ENCODE data around the gene APOBEC3C.
"Not testable (repeated sequence)": the region's sequence is repeated elsewhere in the genome, so short reads cannot be mapped to it uniquely, and the experiment has no call there.

APOBEC3C gene

GRCh38 chr22:38984784-38985757 is 29.0 kb upstream of the APOBEC3C start:
- H3K27me3 ChIP-seq (ENCODE audit: insufficient read depth, low read length); H3K4me3 ChIP-seq (ENCODE audit: low read length); H3K36me3 ChIP-seq (ENCODE audit: insufficient read depth, low read length); H3K9me3 ChIP-seq (ENCODE audit: insufficient read depth, low read depth, low read length); H3K9ac ChIP-seq (ENCODE audit: low read depth, low read length): not testable (repeated sequence)
- H3K27ac ChIP-seq (ENCODE audit: low read depth, low read length) = 0 out of 2 replicates have a peak overlapping the region, but pooled peaks have one; percentile 35
- peaks cover 10% of the 10 kb centered on the region; the same call in 1 of the 2 replicates for H3K4me1 ChIP-seq (ENCODE audit: insufficient read depth, low read length)
- WGBS = 88% methylated on average over 8 of the region's 9 CpGs

GRCh38 chr22:38986629-38987028 is 27.4 kb upstream of the APOBEC3C start:
- H3K9ac ChIP-seq (ENCODE audit: low read depth, low read length) = no peak overlapping the region
- WGBS = 95% methylated on average over 3 of the region's 3 CpGs

GRCh38 chr22:38987171-38987895 is 26.7 kb upstream of the APOBEC3C start:
- Histone ChIP-seq H3K27me3 (ENCODE audit: insufficient read depth, low read length) (no peaks in the 10 kb centered on the region), H3K9ac (ENCODE audit: low read depth, low read length) (no peak overlapping the region), H3K36me3 (ENCODE audit: insufficient read depth, low read length) (no peaks in the 10 kb centered on the region), H3K27ac (ENCODE audit: low read depth, low read length) (no peak overlapping the region), H3K4me1 (ENCODE audit: insufficient read depth, low read length) (0 out of 2 replicates have a peak, but pooled peaks cover under 1% of the 10 kb centered on the region), H3K9me3 (ENCODE audit: insufficient read depth, low read depth, low read length) (peaks cover 6% of the 10 kb centered on the region; the same call in 1 of the 2 replicates), H3K4me3 (ENCODE audit: low read length) (no peak overlapping the region)
- WGBS = 74% methylated on average over 8 of the region's 8 CpGs

More at GRCh38 chr22:38986629-38987028, 27.4 kb upstream of the APOBEC3C start:
- no peak overlapping the region for H3K4me3 ChIP-seq (ENCODE audit: low read length)
- no peaks in the 10 kb centered on the region for H3K27me3 ChIP-seq (ENCODE audit: insufficient read depth, low read length)
- no peaks in the 10 kb centered on the region for H3K36me3 ChIP-seq (ENCODE audit: insufficient read depth, low read length)
- 0 out of 2 replicates have a peak, but pooled peaks cover 1% of the 10 kb centered on the region for H3K4me1 ChIP-seq (ENCODE audit: insufficient read depth, low read length)
- peaks cover 6% of the 10 kb centered on the region; the same call in 1 of the 2 replicates for H3K9me3 ChIP-seq (ENCODE audit: insufficient read depth, low read depth, low read length)
- no peak overlapping the region for H3K27ac ChIP-seq (ENCODE audit: low read depth, low read length)

GRCh38 chr22:38989466-38989865 is 24.6 kb upstream of the APOBEC3C start:
- Histone ChIP-seq H3K27me3 (ENCODE audit: insufficient read depth, low read length) (no peaks in the 10 kb centered on the region), H3K4me1 (ENCODE audit: insufficient read depth, low read length) (peaks cover 3% of the 10 kb centered on the region; the same call in 1 of the 2 replicates), H3K36me3 (ENCODE audit: insufficient read depth, low read length) (no peaks in the 10 kb centered on the region), H3K27ac (ENCODE audit: low read depth, low read length) (no peak overlapping the region), H3K9ac (ENCODE audit: low read depth, low read length) (no peak overlapping the region), H3K9me3 (ENCODE audit: insufficient read depth, low read depth, low read length) (peaks cover 2% of the 10 kb centered on the region; the same call in 1 of the 2 replicates), H3K4me3 (ENCODE audit: low read length) (no peak overlapping the region)
- 96% methylated on average over 6 of the region's 6 CpGs for WGBS

GRCh38 chr22:38992871-38993371 is 21.1 kb upstream of the APOBEC3C start:
- not testable (repeated sequence) for H3K36me3 ChIP-seq (ENCODE audit: insufficient read depth, low read length); H3K27ac ChIP-seq (ENCODE audit: low read depth, low read length); H3K9ac ChIP-seq (ENCODE audit: low read depth, low read length); H3K4me1 ChIP-seq (ENCODE audit: insufficient read depth, low read length); H3K27me3 ChIP-seq (ENCODE audit: insufficient read depth, low read length); H3K9me3 ChIP-seq (ENCODE audit: insufficient read depth, low read depth, low read length)
- H3K4me3 ChIP-seq (ENCODE audit: low read length) = 0 out of 2 replicates have a peak overlapping the region, but pooled peaks have one; percentile 8
- 23% methylated on average over 9 of the region's 12 CpGs for WGBS

GRCh38 chr22:38996105-38996504 is 18.0 kb upstream of the APOBEC3C start:
- Histone ChIP-seq H3K27me3 (ENCODE audit: insufficient read depth, low read length) (no peaks in the 10 kb centered on the region), H3K4me1 (ENCODE audit: insufficient read depth, low read length) (peaks cover 3% of the 10 kb centered on the region; the same call in 1 of the 2 replicates), H3K9me3 (ENCODE audit: insufficient read depth, low read depth, low read length) (no peaks in the 10 kb centered on the region), H3K9ac (ENCODE audit: low read depth, low read length) (no peak overlapping the region), H3K27ac (ENCODE audit: low read depth, low read length) (no peak overlapping the region), H3K36me3 (ENCODE audit: insufficient read depth, low read length) (no peaks in the 10 kb centered on the region), H3K4me3 (ENCODE audit: low read length) (no peak overlapping the region)
- WGBS = 95% methylated on average over 6 of the region's 6 CpGs

GRCh38 chr22:38997518-38997917 is 16.5 kb upstream of the APOBEC3C start:
- Histone ChIP-seq H3K9ac (ENCODE audit: low read depth, low read length) (no peak overlapping the region), H3K4me1 (ENCODE audit: insufficient read depth, low read length) (peaks cover 1% of the 10 kb centered on the region; the same call in 1 of the 2 replicates), H3K9me3 (ENCODE audit: insufficient read depth, low read depth, low read length) (no peaks in the 10 kb centered on the region), H3K4me3 (ENCODE audit: low read length) (no peak overlapping the region), H3K27ac (ENCODE audit: low read depth, low read length) (no peak overlapping the region), H3K36me3 (ENCODE audit: insufficient read depth, low read length) (no peaks in the 10 kb centered on the region), H3K27me3 (ENCODE audit: insufficient read depth, low read length) (no peaks in the 10 kb centered on the region)
- WGBS = 86% methylated on average over 3 of the region's 3 CpGs

GRCh38 chr22:39003165-39003638 is 10.9 kb upstream of the APOBEC3C start:
- 47% methylated on average over 7 of the region's 7 CpGs for WGBS
- H3K36me3 ChIP-seq (ENCODE audit: insufficient read depth, low read length) = no peaks in the 10 kb centered on the region
- peaks cover 3% of the 10 kb centered on the region for H3K4me1 ChIP-seq (ENCODE audit: insufficient read depth, low read length)
- H3K4me3 ChIP-seq (ENCODE audit: low read length) = no peak overlapping the region
- H3K9ac ChIP-seq (ENCODE audit: low read depth, low read length) = no peak overlapping the region
- H3K27ac ChIP-seq (ENCODE audit: low read depth, low read length) = no peak overlapping the region
- no peaks in the 10 kb centered on the region for H3K27me3 ChIP-seq (ENCODE audit: insufficient read depth, low read length)
- H3K9me3 ChIP-seq (ENCODE audit: insufficient read depth, low read depth, low read length) = no peaks in the 10 kb centered on the region

GRCh38 chr22:39007177-39007576 is 6.9 kb upstream of the APOBEC3C start:
- 92% methylated on average over 5 of the region's 5 CpGs for WGBS
- H3K9me3 ChIP-seq (ENCODE audit: insufficient read depth, low read depth, low read length) = no peaks in the 10 kb centered on the region

GRCh38 chr22:39008271-39008850 is 5.7 kb upstream of the APOBEC3C start:
- WGBS = 97% methylated on average over 8 of the region's 8 CpGs
- H3K27me3 ChIP-seq (ENCODE audit: insufficient read depth, low read length); H3K9me3 ChIP-seq (ENCODE audit: insufficient read depth, low read depth, low read length); H3K9ac ChIP-seq (ENCODE audit: low read depth, low read length); H3K27ac ChIP-seq (ENCODE audit: low read depth, low read length); H3K4me3 ChIP-seq (ENCODE audit: low read length); H3K4me1 ChIP-seq (ENCODE audit: insufficient read depth, low read length); H3K36me3 ChIP-seq (ENCODE audit: insufficient read depth, low read length): not testable (repeated sequence)

More at GRCh38 chr22:39007177-39007576, 6.9 kb upstream of the APOBEC3C start:
- H3K27ac ChIP-seq (ENCODE audit: low read depth, low read length) = no peak overlapping the region
- H3K36me3 ChIP-seq (ENCODE audit: insufficient read depth, low read length) = no peaks in the 10 kb centered on the region
- no peaks in the 10 kb centered on the region for H3K27me3 ChIP-seq (ENCODE audit: insufficient read depth, low read length)
- H3K9ac ChIP-seq (ENCODE audit: low read depth, low read length) = no peak overlapping the region
- H3K4me3 ChIP-seq (ENCODE audit: low read length) = no peak overlapping the region
- H3K4me1 ChIP-seq (ENCODE audit: insufficient read depth, low read length) = peaks cover 3% of the 10 kb centered on the region
